Endodermal cell (in vitro differentiated cells): ENCODE data around the gene ADCY2. TPM values are rescaled to one million over a fixed set of nuclear protein-coding genes. Genes with fewer than 3 reads are reported as not detected.

ENCODE experiments used
- DNase-seq: peaks from one replicate; pipeline ENCODE4 v3.0.0-alpha.2; 2017
- H3K27ac ChIP-seq: 2 replicates; pipeline ENCODE4 v1.5.1; 2013; ENCODE audit warnings: mild to moderate bottlenecking, low read depth, low read length, moderate library complexity
- H3K27me3 ChIP-seq: 2 replicates; pipeline ENCODE4 v1.6.1; 2013; ENCODE audit warnings: mild to moderate bottlenecking, low read length, moderate library complexity; ENCODE audit not compliant: insufficient read depth, control insufficient read depth, poor library complexity, severe bottlenecking
- H3K36me3 ChIP-seq: 2 replicates; pipeline ENCODE4 v1.7.0; 2013; ENCODE audit warnings: mild to moderate bottlenecking, low read length, moderate library complexity; ENCODE audit not compliant: control insufficient read depth, insufficient read depth
- H3K4me1 ChIP-seq: one replicate; pipeline ENCODE4 v1.7.0; 2013; ENCODE audit warnings: low read length; ENCODE audit not compliant: control insufficient read depth, insufficient read depth
- H3K4me3 ChIP-seq: 2 replicates; pipeline ENCODE4 v1.5.1; 2013; ENCODE audit warnings: mild to moderate bottlenecking, low read length, moderate library complexity
- H3K9ac ChIP-seq: 2 replicates; pipeline ENCODE4 v1.6.1; 2013; ENCODE audit warnings: mild to moderate bottlenecking, low read length, moderate library complexity; ENCODE audit not compliant: poor library complexity, severe bottlenecking; ENCODE audit errors: extremely low read depth
- H3K9me3 ChIP-seq: 2 replicates; pipeline ENCODE4 v1.6.1; 2013; ENCODE audit warnings: mild to moderate bottlenecking, low read length, moderate library complexity; ENCODE audit not compliant: control insufficient read depth
- H3K27ac Mint-ChIP-seq: 2 replicates; pipeline ENCODE4 v1.8.0; 2020; ENCODE audit warnings: mixed read lengths
- H3K27me3 Mint-ChIP-seq: 2 replicates; pipeline ENCODE4 v1.8.0; 2021; ENCODE audit warnings: mild to moderate bottlenecking, mixed read lengths; ENCODE audit not compliant: insufficient read depth
- H3K36me3 Mint-ChIP-seq: 2 replicates; pipeline ENCODE4 v1.8.0; 2020; ENCODE audit warnings: low read depth, mixed read lengths
- H3K4me1 Mint-ChIP-seq: 2 replicates; pipeline ENCODE4 v1.8.0; 2020; ENCODE audit warnings: mixed read lengths
- H3K4me3 Mint-ChIP-seq: 2 replicates; pipeline ENCODE4 v1.8.0; 2020; ENCODE audit warnings: mild to moderate bottlenecking, moderate library complexity, mixed read lengths
- H3K9me3 Mint-ChIP-seq: 2 replicates; pipeline ENCODE4 v1.8.0; 2020; ENCODE audit warnings: mild to moderate bottlenecking, mixed read lengths
- CTCF ChIP-seq: fragments of 200-600 bp; sonication (generic); conservative IDR thresholded peaks from 2 replicates; pipeline ENCODE4 v1.5.0; 2021; ENCODE audit warnings: antibody characterized with exemption, mild to moderate bottlenecking
- WGBS, 2 experiments: methylation state at CpG; one replicate each; pipeline versions ENCODE4 v1.1.5 to v1.1.7; 2013; ENCODE audit warnings: missing lambda C conversion rate in 2 of 2, mixed read lengths in 1 of 2; ENCODE audit not compliant: insufficient coverage in 1 of 2, insufficient read length in 1 of 2; 5-methylcytosine and 5-hydroxymethylcytosine counted together
- total RNA-seq, 2 donors: library from RNA; stranded (reverse); fragmentation: NEBNext Ultra II Directional in 1 of 2; extraction: Animal tissue kit (Norgen Biotek cat#: 25700) in 1 of 2; gene quantifications; 2 replicates in 1 of 2; 3 replicates in 1 of 2; pipeline ENCODE4 v1.2.1, GENCODE V29; 2021

The ADCY2 gene
- total RNA-seq, 2 donors from 2014 or later = 61.5 to 63.2 TPM

- Histone ChIP-seq H3K9me3 (no peaks in the 10 kb centered on the region), H3K27me3 (no peaks in the 10 kb centered on the region), H3K27ac (no peak overlapping the region), H3K4me1 (no peaks in the 10 kb centered on the region), H3K4me3 (no peak overlapping the region), H3K36me3 (peaks cover 16% of the 10 kb centered on the region), H3K9ac (no peak overlapping the region)
- Mint-ChIP-seq H3K9me3 (no peaks in the 10 kb centered on the region), H3K36me3 (peaks cover 22% of the 10 kb centered on the region), H3K27me3 (no peaks in the 10 kb centered on the region), H3K4me3 (no peak overlapping the region), H3K4me1 (peaks cover 2% of the 10 kb centered on the region), H3K27ac (no peak overlapping the region)
- no peak for DNase-seq
- TF ChIP-seq CTCF = no peak
- 40 to 72% methylated on average over 2 to 5 of the region's 5 CpGs for WGBS, 2 experiments
These were observed 123.6 kb downstream of the ADCY2 start for GRCh38 chr5:7519564-7519963.

GRCh38 chr5:7529880-7530279 is 133.9 kb downstream of the ADCY2 start:
- H3K27ac ChIP-seq = no peak overlapping the region
- DNase-seq = no peak
- peaks cover 10% of the 10 kb centered on the region for H3K9me3 ChIP-seq
- peaks cover 35% of the 10 kb centered on the region for H3K36me3 Mint-ChIP-seq
- H3K36me3 ChIP-seq = no peaks in the 10 kb centered on the region
- no peak overlapping the region for H3K9ac ChIP-seq
- no peak overlapping the region for H3K4me3 Mint-ChIP-seq
- H3K4me3 ChIP-seq = no peak overlapping the region
- no peak for TF ChIP-seq CTCF
- H3K9me3 Mint-ChIP-seq = peaks cover 11% of the 10 kb centered on the region
- H3K4me1 Mint-ChIP-seq = peaks cover 4% of the 10 kb centered on the region
- H3K27ac Mint-ChIP-seq = no peak overlapping the region
- no peaks in the 10 kb centered on the region for H3K4me1 ChIP-seq
- no peaks in the 10 kb centered on the region for H3K27me3 ChIP-seq
- H3K27me3 Mint-ChIP-seq = no peaks in the 10 kb centered on the region

DNA sequence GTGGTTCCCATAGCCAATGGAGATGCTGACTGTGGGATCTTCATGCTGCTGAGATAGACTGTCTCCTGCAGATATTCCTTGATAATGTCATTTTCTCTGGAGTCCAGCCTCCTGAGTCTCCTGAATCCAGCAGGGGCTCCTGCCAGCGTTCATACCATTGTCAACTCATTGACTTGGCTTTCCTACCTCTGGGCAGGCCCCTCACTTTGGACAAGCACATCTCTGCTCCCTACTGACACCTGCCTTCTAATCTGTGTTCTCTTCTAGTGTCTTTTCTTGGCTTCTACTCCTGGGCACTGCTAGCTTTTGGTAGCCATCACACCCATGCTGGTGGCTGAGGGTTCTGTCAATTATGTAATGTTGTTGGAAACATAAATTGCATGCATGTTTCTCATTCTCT is 138.0 kb downstream of the ADCY2 start:
- H3K4me1 Mint-ChIP-seq = no peaks in the 10 kb centered on the region
- DNase-seq = no peak
- no peak overlapping the region for H3K4me3 Mint-ChIP-seq
- no peaks in the 10 kb centered on the region for H3K27me3 Mint-ChIP-seq
- no peak overlapping the region for H3K27ac ChIP-seq
- peaks cover 10% of the 10 kb centered on the region for H3K9me3 ChIP-seq
- H3K4me1 ChIP-seq = no peaks in the 10 kb centered on the region
- no peak overlapping the region for H3K27ac Mint-ChIP-seq
- no peak overlapping the region for H3K4me3 ChIP-seq
- H3K9ac ChIP-seq = no peak overlapping the region
- no peaks in the 10 kb centered on the region for H3K36me3 ChIP-seq
- H3K36me3 Mint-ChIP-seq = peaks cover 33% of the 10 kb centered on the region
- 97 to 100% methylated on average over 1 of the region's 1 CpG for WGBS, 2 experiments
- peaks cover 11% of the 10 kb centered on the region for H3K9me3 Mint-ChIP-seq
- TF ChIP-seq CTCF = peak; percentile 34
- H3K27me3 ChIP-seq = no peaks in the 10 kb centered on the region
